ENCODE data around the gene C3orf20.

Gene C3orf20

GRCh38 chr3:14699643-14700042 is 24.7 kb downstream of the C3orf20 start:
- ChIA-PET POLR2A (no interaction called here), CTCF (interaction anchor here (0.7 kb wide), 1 partner anchor 14 kb away, joined by 3 read pairs; no protein-coding TSS in a partner anchor)
- H3K4me3 ChIP-seq (ENCODE audit: low read depth, low read length) = no peak overlapping the region
- TF ChIP-seq, protein P1, sequence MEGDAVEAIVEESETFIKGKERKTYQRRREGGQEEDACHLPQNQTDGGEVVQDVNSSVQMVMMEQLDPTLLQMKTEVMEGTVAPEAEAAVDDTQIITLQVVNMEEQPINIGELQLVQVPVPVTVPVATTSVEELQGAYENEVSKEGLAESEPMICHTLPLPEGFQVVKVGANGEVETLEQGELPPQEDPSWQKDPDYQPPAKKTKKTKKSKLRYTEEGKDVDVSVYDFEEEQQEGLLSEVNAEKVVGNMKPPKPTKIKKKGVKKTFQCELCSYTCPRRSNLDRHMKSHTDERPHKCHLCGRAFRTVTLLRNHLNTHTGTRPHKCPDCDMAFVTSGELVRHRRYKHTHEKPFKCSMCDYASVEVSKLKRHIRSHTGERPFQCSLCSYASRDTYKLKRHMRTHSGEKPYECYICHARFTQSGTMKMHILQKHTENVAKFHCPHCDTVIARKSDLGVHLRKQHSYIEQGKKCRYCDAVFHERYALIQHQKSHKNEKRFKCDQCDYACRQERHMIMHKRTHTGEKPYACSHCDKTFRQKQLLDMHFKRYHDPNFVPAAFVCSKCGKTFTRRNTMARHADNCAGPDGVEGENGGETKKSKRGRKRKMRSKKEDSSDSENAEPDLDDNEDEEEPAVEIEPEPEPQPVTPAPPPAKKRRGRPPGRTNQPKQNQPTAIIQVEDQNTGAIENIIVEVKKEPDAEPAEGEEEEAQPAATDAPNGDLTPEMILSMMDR (IDR thresholded peaks at IDR 0.05; ENCODE audit: insufficient read depth, low read length, missing control alignments) = no peak
- DNase-seq (ENCODE audit: low read depth, low spot score) = no peak

- ChIA-PET CTCF (no interaction called here), POLR2A (no interaction called here)
- TF ChIP-seq, protein P1 (IDR thresholded peaks at IDR 0.05; ENCODE audit: insufficient read depth, low read length, missing control alignments) = no peak
- H3K4me3 ChIP-seq (ENCODE audit: low read depth, low read length) = no peak overlapping the region
- DNase-seq (ENCODE audit: low read depth, low spot score) = no peak
Measured at GRCh38 chr3:14700891-14701290, 25.9 kb downstream of the C3orf20 start.

DNA sequence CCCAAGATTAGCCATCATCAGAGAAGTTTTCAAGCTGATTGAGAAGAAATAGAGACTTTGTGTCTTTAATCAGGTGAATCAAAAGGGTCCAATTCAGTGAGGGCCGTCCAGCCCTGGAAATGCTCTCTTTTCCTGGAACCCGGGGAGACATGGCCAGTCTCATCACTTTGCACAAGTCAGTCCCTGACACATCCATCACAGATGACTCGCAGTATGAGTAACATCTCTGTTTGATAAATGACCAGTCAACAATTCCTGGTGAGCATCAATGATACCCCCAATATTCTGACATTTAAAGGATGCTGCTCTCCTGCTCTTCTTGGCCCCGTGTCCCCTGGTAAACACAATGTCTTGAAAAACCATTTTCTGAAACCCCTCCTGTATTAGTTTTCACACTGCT is 26.7 kb downstream of the C3orf20 start:
- ChIA-PET POLR2A (no interaction called here), CTCF (no interaction called here)
- TF ChIP-seq, protein P1 (IDR thresholded peaks at IDR 0.05; ENCODE audit: insufficient read depth, low read length, missing control alignments) = no peak

DNA sequence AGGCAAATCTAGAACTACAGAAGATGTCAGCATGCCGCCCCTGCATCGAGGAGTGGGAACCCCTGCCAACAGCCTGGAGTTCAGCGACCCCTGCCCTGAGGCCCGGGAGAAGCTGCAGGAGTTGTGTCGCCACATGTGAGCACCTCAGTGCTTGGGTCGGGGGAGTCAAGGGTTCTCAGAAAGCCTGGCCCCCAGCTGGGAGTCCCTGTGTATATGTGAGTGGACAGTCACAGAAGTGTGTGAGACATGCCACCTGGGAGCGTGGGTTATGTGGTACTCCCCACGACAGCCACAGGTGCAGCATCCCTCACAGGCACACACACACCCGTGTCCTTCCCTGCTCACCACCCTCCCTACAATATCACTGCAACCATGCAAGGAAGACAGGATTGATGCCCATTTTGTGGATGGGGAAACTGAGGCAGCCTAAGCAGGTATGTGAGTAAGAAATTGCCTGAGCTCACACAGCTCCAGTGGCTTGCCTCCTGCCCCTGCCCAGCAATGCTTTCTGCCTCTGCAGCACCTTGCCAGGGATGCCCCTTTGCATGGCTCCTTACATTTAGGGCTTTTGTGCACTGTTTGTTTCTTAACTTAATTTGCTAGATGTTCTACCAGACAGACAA is 28.3 kb downstream of the C3orf20 start:
- POLR2A ChIA-PET = no interaction called here
- CTCF ChIA-PET = interaction anchor here (0.8 kb wide), 1 partner anchor 21 kb away, joined by 3 read pairs; no protein-coding TSS in a partner anchor
- TF ChIP-seq, protein P1 (IDR thresholded peaks at IDR 0.05; ENCODE audit: insufficient read depth, low read length, missing control alignments) = no peak
- H3K4me3 ChIP-seq (ENCODE audit: low read depth, low read length) = no peak overlapping the region
- no peak for DNase-seq (ENCODE audit: low read depth, low spot score)

More for the DNA sequence above, 26.7 kb downstream of the C3orf20 start:
- DNase-seq (ENCODE audit: low read depth, low spot score) = no peak
- no peak overlapping the region for H3K4me3 ChIP-seq (ENCODE audit: low read depth, low read length)

DNA sequence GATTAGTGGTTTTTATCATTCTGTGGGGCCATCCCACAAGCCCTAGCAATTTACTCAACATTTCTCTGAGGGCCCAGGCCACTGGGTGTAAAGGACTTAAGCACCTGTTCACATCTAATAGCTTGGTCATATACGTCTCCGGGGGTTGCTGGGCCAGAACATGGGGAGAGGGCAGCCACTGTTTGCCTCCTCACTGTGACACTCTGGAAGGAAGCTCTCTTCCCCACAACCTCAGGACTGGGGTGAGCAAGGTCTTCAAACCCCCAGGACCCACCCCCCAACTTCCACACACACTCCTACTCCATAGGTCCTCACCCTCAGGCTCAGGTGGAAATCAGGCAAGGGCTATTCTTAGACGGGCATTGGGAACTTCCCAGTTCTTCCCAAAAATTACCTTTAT is 28.9 kb downstream of the C3orf20 start:
- TF ChIP-seq, protein P1 (IDR thresholded peaks at IDR 0.05; ENCODE audit: insufficient read depth, low read length, missing control alignments) = no peak

DNA sequence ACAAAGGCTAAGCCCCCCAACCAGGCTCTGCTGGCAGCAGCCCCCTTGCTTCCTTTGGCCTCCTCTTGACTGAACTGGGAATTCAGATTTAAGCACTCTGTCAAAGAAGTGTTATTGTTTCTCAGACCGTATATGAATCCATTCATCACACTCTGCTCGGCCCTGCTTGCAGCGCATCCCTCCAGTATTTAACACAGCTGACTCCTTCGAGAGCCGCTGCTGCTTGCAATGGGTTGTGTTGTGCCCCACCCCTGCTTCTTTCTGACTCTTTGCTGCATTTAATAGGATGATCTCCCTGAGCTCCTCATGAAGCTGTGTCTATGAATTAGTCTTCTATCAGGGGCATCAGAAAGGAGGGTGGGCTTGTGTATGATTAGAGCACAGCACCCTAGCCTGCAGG is 31.2 kb downstream of the C3orf20 start:
- CTCF ChIA-PET = no interaction called here
- H3K4me3 ChIP-seq (ENCODE audit: low read depth, low read length) = no peak overlapping the region
- DNase-seq (ENCODE audit: low read depth, low spot score) = no peak
- POLR2A ChIA-PET = no interaction called here
- TF ChIP-seq, protein P1 (IDR thresholded peaks at IDR 0.05; ENCODE audit: insufficient read depth, low read length, missing control alignments) = no peak

More for the DNA sequence above, 28.9 kb downstream of the C3orf20 start:
- no peak for DNase-seq (ENCODE audit: low read depth, low spot score)
- CTCF ChIA-PET = no interaction called here
- POLR2A ChIA-PET = no interaction called here
- H3K4me3 ChIP-seq (ENCODE audit: low read depth, low read length) = no peak overlapping the region
